ENCODE results near the gene FNTB.
"Not testable (repeated sequence)": the region's sequence is repeated elsewhere in the genome, so short reads cannot be mapped to it uniquely, and the experiment has no call there.

Gene FNTB

DNA sequence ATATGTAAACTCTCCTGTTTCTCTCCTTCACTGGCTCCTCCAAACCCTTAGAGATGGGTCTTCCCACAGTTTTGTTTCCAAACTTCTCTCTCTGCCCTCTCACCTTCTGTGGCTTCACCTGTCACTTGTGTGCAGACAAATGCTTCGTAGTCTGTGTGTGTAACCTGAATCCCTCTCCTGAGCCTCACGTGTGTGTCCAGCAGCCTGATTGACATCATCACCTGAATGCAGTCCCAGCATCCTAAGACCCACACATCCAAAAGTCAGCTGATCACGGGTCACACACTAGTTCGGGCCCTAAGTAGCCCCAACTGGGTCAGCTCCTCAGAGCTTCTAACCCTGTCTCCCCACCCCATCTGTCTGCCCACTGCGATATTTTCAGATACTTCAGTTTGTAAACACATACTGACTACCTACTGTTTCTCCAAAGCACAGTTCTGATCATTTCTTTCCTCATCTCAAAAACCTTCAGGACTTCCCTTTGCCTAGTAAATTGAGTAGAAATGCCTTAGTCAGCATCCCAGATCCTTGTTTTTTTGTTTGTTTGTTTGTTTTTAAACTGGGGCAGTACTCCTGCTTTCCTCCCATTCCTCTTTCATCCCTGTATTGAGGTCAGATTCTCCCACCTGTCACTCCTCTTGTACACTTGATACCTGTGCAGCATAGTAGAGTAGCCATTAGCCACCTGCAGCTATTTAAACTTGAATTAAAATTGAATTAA is 23.7 kb downstream of the FNTB start:
- H3K36me3 ChIP-seq (ENCODE audit: control insufficient read depth, insufficient read depth, low read length) = no peaks in the 10 kb centered on the region
- H3K9me3 ChIP-seq (ENCODE audit: control insufficient read depth, low read length) = no peaks in the 10 kb centered on the region
- H3K9ac ChIP-seq (ENCODE audit: low read length) = no peak overlapping the region
- H3K4me1 ChIP-seq (ENCODE audit: control insufficient read depth, insufficient read depth, low read length) = no peaks in the 10 kb centered on the region
- no peaks in the 10 kb centered on the region for H3K27me3 ChIP-seq (ENCODE audit: control insufficient read depth, insufficient read depth, low read length)
- no peak overlapping the region for H3K4me3 ChIP-seq (ENCODE audit: low read length)

DNA sequence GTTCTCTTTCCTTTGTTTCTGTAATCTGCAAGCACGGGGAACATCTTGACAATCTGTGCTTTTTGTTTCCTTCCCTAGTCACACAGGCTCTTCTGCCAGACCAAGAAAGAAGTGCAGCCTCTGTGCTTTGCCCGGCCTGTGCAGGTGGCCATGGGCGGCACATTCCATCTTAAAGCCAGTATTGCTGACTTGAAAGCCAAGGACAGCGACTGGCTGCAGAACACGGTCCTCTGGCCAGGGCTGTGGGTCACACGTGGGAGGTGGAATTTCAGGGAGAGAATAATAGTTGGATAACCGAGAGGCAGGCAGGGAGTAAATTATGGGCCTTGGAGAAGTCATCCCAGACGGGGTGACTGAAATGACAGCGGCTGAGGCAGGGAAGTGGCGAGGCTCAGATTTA is 24.8 kb downstream of the FNTB start:
- H3K9ac ChIP-seq (ENCODE audit: low read length) = no peak overlapping the region
- no peaks in the 10 kb centered on the region for H3K27me3 ChIP-seq (ENCODE audit: control insufficient read depth, insufficient read depth, low read length)
- no peaks in the 10 kb centered on the region for H3K4me1 ChIP-seq (ENCODE audit: control insufficient read depth, insufficient read depth, low read length)
- H3K36me3 ChIP-seq (ENCODE audit: control insufficient read depth, insufficient read depth, low read length) = no peaks in the 10 kb centered on the region
- H3K9me3 ChIP-seq (ENCODE audit: control insufficient read depth, low read length) = no peaks in the 10 kb centered on the region
- no peak overlapping the region for H3K4me3 ChIP-seq (ENCODE audit: low read length)

DNA sequence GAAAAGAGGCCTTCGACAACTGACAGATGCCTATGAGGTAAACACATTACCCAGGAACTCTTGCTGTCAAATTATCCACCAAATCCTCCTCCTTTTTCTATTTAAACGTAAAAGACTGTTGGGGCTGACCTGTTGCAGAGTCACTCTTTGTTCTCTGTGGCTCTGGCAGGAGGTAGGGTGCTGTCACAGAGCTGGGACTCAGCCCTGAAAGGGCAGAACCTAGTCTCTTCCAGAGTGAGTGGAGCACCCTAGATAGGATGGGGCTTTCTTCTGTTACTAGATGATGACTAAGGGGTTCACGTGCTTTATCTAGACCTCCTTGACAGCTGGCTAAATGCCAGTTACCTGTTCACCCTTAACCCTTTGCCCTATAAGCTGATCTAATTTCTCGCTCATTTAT is 25.7 kb downstream of the FNTB start:
- no peaks in the 10 kb centered on the region for H3K27me3 ChIP-seq (ENCODE audit: control insufficient read depth, insufficient read depth, low read length)
- H3K9ac ChIP-seq (ENCODE audit: low read length) = no peak overlapping the region
- H3K9me3 ChIP-seq (ENCODE audit: control insufficient read depth, low read length) = no peaks in the 10 kb centered on the region
- no peak overlapping the region for H3K4me3 ChIP-seq (ENCODE audit: low read length)
- H3K4me1 ChIP-seq (ENCODE audit: control insufficient read depth, insufficient read depth, low read length) = no peaks in the 10 kb centered on the region
- H3K36me3 ChIP-seq (ENCODE audit: control insufficient read depth, insufficient read depth, low read length) = no peaks in the 10 kb centered on the region

DNA sequence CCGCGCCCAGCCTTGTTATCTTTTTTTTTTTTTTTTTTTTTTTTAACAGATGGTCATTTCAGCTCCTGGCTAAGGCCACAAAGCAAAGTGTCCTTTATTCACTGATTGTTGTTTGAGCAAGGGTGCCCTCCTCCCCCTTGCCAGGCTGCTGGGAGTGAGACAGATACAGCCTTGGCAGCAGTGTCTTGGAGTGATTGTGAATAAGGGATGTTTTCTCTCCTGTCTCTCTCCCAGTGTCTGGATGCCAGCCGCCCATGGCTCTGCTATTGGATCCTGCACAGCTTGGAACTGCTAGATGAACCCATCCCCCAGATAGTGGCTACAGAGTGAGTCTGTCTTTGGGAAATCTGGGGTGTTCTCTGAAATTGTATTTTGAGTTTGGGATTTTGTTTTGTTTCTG is 28.7 kb downstream of the FNTB start:
- Histone ChIP-seq H3K4me3 (ENCODE audit: low read length) (no peak overlapping the region), H3K27me3 (ENCODE audit: control insufficient read depth, insufficient read depth, low read length) (no peaks in the 10 kb centered on the region), H3K4me1 (ENCODE audit: control insufficient read depth, insufficient read depth, low read length) (no peaks in the 10 kb centered on the region), H3K9me3 (ENCODE audit: control insufficient read depth, low read length) (no peaks in the 10 kb centered on the region), H3K9ac (ENCODE audit: low read length) (no peak overlapping the region), H3K36me3 (ENCODE audit: control insufficient read depth, insufficient read depth, low read length) (no peaks in the 10 kb centered on the region)

DNA sequence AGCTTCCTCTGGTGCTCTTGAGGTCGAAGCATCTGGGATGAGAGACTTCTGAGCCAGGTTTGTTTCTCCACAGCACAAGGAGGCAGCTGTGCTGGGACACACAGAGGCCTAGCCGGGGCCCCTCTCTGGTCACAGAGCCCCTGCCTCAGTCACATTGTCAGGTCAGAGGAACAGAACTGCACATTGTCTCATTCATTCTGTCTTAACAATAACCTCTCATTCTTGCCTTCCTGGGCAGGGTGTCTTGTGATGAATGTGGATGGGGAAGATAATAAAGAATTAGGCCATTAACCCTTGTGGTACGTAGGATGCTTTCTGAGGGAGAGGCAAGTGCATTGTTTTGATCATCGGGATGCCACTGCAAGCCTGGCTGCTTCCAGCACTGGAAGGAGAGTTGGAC is 29.8 kb downstream of the FNTB start:
- no peak overlapping the region for H3K4me3 ChIP-seq (ENCODE audit: low read length)
- H3K9ac ChIP-seq (ENCODE audit: low read length) = no peak overlapping the region
- H3K36me3 ChIP-seq (ENCODE audit: control insufficient read depth, insufficient read depth, low read length) = no peaks in the 10 kb centered on the region
- H3K4me1 ChIP-seq (ENCODE audit: control insufficient read depth, insufficient read depth, low read length) = no peaks in the 10 kb centered on the region
- no peaks in the 10 kb centered on the region for H3K9me3 ChIP-seq (ENCODE audit: control insufficient read depth, low read length)
- no peaks in the 10 kb centered on the region for H3K27me3 ChIP-seq (ENCODE audit: control insufficient read depth, insufficient read depth, low read length)

DNA sequence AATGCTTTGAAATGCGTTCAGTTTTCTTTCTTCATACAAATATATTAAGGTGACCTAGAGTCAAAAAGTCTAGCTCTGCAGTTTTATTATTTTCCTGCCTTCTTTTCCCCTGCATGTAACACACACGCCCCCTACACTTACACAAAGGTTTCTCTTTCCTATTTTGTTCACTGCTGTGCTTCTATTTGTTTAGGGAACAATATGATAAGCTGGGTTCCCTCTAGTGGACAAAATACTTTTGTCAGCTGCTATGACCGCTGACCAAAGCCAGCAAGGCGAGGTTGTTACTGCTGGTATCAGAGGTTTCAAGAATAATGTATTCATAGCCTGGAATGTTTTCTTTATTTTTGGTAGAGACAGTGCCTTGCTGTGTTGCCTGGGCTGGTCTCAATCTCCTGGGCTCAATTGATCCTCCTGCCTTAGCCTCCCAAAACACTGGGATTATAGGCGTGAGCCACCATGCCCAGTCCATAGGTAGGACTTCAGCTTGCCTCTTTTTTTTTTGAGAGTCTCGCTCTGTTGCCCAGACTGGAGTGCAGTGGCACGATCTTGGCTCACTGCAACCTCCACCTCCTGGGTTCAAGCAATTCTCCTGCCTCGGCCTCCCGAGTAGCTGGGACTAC is 33.4 kb downstream of the FNTB start:
- H3K4me1 ChIP-seq (ENCODE audit: control insufficient read depth, insufficient read depth, low read length) = no peaks in the 10 kb centered on the region
- H3K36me3 ChIP-seq (ENCODE audit: control insufficient read depth, insufficient read depth, low read length) = no peaks in the 10 kb centered on the region
- H3K4me3 ChIP-seq (ENCODE audit: low read length) = no peak overlapping the region
- H3K27me3 ChIP-seq (ENCODE audit: control insufficient read depth, insufficient read depth, low read length) = no peaks in the 10 kb centered on the region
- H3K9me3 ChIP-seq (ENCODE audit: control insufficient read depth, low read length) = no peaks in the 10 kb centered on the region
- no peak overlapping the region for H3K9ac ChIP-seq (ENCODE audit: low read length)

DNA sequence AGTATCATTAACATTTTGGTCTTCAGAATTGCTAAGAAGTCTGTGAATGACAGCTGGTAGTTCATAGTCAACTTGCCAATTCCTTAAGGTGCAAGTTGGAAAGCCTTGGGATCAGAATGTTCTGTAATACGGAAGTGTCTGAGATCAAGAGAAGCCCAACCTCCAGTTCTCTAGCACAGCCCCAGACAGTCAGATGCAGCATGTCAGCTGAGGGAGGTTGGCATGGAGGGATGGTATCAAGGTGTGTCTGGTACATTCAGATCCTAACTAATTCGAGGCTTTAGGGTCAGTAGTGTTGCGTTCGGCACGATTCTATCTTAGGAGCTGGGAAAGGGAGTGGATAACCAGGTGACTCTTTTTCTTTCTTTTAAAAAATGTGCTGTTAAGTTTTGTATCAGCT is 38.3 kb downstream of the FNTB start:
- Histone ChIP-seq H3K9me3 (ENCODE audit: control insufficient read depth, low read length) (no peaks in the 10 kb centered on the region), H3K4me3 (ENCODE audit: low read length) (no peak overlapping the region), H3K27me3 (ENCODE audit: control insufficient read depth, insufficient read depth, low read length) (no peaks in the 10 kb centered on the region), H3K36me3 (ENCODE audit: control insufficient read depth, insufficient read depth, low read length) (no peaks in the 10 kb centered on the region), H3K9ac (ENCODE audit: low read length) (no peak overlapping the region), H3K4me1 (ENCODE audit: control insufficient read depth, insufficient read depth, low read length) (no peaks in the 10 kb centered on the region)

DNA sequence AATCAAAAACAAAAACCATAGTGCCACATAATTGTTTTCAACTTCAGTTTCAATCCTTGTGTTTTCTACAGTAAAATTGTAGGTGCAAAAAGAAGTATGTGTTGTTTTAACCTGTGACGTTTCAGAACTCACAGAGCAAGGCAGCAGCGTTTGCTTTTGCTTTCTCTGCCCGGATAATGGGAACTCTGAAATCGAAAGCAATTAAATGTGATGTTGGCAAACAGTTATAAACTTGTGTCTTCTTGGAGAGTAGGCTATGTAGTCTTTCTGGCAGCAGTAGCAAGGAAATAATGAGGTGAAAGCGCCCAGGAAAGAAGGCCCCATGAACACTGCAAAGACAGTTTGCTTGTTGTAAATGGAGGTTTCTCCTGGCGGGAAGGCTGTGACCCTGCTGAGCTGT is 39.1 kb downstream of the FNTB start:
- no peak overlapping the region for H3K4me3 ChIP-seq (ENCODE audit: low read length)
- H3K36me3 ChIP-seq (ENCODE audit: control insufficient read depth, insufficient read depth, low read length) = no peaks in the 10 kb centered on the region
- H3K27me3 ChIP-seq (ENCODE audit: control insufficient read depth, insufficient read depth, low read length) = no peaks in the 10 kb centered on the region
- H3K9ac ChIP-seq (ENCODE audit: low read length) = no peak overlapping the region
- H3K4me1 ChIP-seq (ENCODE audit: control insufficient read depth, insufficient read depth, low read length) = no peaks in the 10 kb centered on the region
- no peaks in the 10 kb centered on the region for H3K9me3 ChIP-seq (ENCODE audit: control insufficient read depth, low read length)

DNA sequence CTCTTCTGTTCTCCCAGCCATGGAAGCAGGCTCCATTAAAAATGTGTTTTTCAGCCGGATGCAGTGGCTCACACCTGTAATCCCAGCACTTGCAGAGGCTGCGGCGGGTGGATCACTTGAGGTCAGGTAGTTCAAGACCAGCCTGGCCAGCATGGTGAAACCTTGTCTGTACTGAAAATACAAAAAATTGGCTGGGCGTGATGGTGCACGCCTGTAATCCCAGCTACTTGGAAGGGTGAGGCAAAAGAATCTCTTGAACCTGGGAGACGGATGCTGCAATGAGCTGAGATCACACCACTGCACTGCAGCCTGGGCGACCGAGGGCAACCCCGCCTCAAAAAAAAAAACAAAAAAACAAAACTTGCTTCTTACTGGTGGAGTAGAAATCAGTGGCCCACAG is 39.8 kb downstream of the FNTB start:
- H3K4me1 ChIP-seq (ENCODE audit: control insufficient read depth, insufficient read depth, low read length) = no peaks in the 10 kb centered on the region
- no peaks in the 10 kb centered on the region for H3K36me3 ChIP-seq (ENCODE audit: control insufficient read depth, insufficient read depth, low read length)
- H3K27me3 ChIP-seq (ENCODE audit: control insufficient read depth, insufficient read depth, low read length) = no peaks in the 10 kb centered on the region
- no peak overlapping the region for H3K9ac ChIP-seq (ENCODE audit: low read length)
- no peaks in the 10 kb centered on the region for H3K9me3 ChIP-seq (ENCODE audit: control insufficient read depth, low read length)
- no peak overlapping the region for H3K4me3 ChIP-seq (ENCODE audit: low read length)

DNA sequence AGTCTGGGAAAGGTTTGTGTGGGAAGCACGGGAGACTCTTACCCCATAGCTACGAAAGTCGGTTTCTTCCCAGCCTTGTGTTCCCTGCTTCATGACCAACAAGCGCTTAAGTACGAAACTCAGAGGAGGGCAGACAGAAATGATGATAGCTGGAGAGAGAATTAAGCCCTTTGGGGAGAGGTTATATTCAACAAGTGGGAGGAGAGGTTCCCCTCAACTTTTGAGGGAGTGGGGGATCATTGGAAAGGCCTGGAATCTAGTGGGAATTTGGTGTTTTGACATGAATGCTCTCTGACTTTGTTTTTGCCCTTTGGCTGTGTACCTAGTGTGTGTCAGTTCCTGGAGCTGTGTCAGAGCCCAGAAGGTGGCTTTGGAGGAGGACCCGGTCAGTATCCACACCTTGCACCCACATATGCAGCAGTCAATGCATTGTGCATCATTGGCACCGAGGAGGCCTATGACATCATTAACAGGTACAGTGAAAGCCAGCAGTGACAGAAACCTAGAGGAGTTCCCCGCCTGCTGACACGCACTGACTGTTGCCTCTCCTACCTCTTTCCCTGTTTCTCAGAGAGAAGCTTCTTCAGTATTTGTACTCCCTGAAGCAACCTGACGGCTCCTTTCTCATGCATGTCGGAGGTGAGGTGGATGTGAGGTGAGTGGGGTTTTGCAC is 40.6 kb downstream of the FNTB start:
- H3K27me3 ChIP-seq (ENCODE audit: control insufficient read depth, insufficient read depth, low read length) = no peaks in the 10 kb centered on the region
- H3K9me3 ChIP-seq (ENCODE audit: control insufficient read depth, low read length) = no peaks in the 10 kb centered on the region
- no peaks in the 10 kb centered on the region for H3K36me3 ChIP-seq (ENCODE audit: control insufficient read depth, insufficient read depth, low read length)
- H3K4me3 ChIP-seq (ENCODE audit: low read length) = no peak overlapping the region
- no peak overlapping the region for H3K9ac ChIP-seq (ENCODE audit: low read length)
- H3K4me1 ChIP-seq (ENCODE audit: control insufficient read depth, insufficient read depth, low read length) = no peaks in the 10 kb centered on the region

DNA sequence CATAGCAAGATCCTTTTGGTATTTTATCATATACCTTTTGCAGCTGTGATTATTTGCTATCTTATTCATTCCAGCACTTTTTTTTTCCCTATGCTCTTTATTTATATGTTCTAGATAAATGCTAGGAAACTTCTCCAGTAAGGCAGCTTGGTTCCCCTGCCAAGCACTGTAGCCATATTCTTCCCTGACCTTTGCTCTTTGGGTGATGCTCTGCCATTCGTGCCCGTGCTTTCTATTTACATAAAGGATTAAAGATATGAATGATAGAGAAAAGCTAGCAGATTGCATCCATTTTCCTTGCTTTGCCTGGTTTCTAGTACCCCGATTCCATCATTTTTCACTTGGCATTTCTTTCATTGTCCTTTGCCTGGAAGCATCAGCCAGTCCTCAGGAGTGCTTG is 42.2 kb downstream of the FNTB start:
- H3K36me3 ChIP-seq (ENCODE audit: control insufficient read depth, insufficient read depth, low read length) = no peaks in the 10 kb centered on the region
- H3K27me3 ChIP-seq (ENCODE audit: control insufficient read depth, insufficient read depth, low read length) = no peaks in the 10 kb centered on the region
- H3K4me3 ChIP-seq (ENCODE audit: low read length) = no peak overlapping the region
- H3K4me1 ChIP-seq (ENCODE audit: control insufficient read depth, insufficient read depth, low read length) = no peaks in the 10 kb centered on the region
- no peak overlapping the region for H3K9ac ChIP-seq (ENCODE audit: low read length)
- no peaks in the 10 kb centered on the region for H3K9me3 ChIP-seq (ENCODE audit: control insufficient read depth, low read length)

DNA sequence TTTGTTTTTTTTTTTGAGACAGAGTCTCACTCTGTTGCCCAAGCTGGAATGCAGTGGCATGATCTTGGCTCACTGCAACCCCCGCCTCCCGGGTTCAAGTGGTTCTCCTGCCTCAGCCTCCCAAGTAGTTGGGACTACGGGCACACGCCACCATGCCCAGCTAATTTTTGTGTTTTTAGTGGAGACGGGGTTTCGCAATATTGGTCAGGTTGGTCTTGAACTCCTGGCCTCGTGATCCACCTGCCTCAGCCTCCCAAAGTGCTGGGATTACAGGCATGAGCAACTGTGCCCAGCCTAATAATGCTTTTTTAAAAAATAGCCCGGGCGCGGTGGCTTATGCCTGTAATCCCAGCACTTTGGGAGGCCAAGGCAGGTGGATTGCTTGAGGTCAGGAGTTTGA is 44.6 kb downstream of the FNTB start:
- H3K36me3 ChIP-seq (ENCODE audit: control insufficient read depth, insufficient read depth, low read length); H3K27me3 ChIP-seq (ENCODE audit: control insufficient read depth, insufficient read depth, low read length); H3K4me3 ChIP-seq (ENCODE audit: low read length); H3K9ac ChIP-seq (ENCODE audit: low read length); H3K4me1 ChIP-seq (ENCODE audit: control insufficient read depth, insufficient read depth, low read length); H3K9me3 ChIP-seq (ENCODE audit: control insufficient read depth, low read length): not testable (repeated sequence)

All from mucosa of stomach (tissue), 1 donor.